ENCODE results near the gene AGAP1.
A peak's percentile ranks its signal among the peaks of the same experiment; 100 is the strongest.
"Not testable (repeated sequence)": the region's sequence is repeated elsewhere in the genome, so short reads cannot be mapped to it uniquely, and the experiment has no call there.

The AGAP1 gene

DNA sequence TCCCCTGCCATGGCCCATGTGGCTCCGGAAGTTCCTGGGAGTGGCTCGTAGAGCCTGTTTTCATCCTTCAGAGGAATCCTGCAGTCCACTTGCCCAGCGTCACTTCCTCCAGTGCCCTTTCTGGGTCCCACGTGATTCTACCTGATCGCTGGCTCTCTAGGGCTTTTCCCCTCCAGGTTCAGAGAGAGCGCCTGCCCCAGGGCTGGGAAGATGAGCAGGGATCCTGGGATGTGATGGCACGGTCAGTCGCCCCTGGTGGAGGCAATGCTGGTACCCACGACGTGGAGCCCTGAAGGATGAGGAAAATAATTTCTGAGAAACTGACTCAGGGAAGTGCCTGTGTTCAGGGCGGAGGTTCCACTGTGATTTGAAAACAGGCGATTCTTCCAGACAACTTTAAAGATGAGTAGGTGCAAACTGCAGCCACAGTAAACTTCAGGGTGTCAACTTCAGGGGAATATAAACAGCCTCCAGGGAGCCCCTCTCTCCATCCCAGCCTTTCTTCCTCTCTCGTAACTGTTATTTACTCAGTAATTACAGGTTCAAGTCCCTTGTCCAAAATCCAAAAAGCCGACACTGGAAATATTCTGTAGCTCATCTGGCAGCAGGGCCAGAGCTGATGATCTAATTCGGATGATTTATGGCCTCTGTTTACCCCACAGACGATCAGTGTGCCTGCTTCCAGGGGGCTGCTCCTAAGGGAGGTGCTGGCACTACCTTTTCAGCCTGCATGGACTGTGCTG is 105.9 kb downstream of the AGAP1 start:
- TF ChIP-seq, protein P1, sequence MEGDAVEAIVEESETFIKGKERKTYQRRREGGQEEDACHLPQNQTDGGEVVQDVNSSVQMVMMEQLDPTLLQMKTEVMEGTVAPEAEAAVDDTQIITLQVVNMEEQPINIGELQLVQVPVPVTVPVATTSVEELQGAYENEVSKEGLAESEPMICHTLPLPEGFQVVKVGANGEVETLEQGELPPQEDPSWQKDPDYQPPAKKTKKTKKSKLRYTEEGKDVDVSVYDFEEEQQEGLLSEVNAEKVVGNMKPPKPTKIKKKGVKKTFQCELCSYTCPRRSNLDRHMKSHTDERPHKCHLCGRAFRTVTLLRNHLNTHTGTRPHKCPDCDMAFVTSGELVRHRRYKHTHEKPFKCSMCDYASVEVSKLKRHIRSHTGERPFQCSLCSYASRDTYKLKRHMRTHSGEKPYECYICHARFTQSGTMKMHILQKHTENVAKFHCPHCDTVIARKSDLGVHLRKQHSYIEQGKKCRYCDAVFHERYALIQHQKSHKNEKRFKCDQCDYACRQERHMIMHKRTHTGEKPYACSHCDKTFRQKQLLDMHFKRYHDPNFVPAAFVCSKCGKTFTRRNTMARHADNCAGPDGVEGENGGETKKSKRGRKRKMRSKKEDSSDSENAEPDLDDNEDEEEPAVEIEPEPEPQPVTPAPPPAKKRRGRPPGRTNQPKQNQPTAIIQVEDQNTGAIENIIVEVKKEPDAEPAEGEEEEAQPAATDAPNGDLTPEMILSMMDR (conservative IDR thresholded peaks at IDR 0.05; ENCODE audit: low read depth, low read length) = no peak
- DNase-seq (ENCODE audit: low read depth) = no peak
- H3K4me3 ChIP-seq (ENCODE audit: low read depth, low read length) = no peak overlapping the region

DNA sequence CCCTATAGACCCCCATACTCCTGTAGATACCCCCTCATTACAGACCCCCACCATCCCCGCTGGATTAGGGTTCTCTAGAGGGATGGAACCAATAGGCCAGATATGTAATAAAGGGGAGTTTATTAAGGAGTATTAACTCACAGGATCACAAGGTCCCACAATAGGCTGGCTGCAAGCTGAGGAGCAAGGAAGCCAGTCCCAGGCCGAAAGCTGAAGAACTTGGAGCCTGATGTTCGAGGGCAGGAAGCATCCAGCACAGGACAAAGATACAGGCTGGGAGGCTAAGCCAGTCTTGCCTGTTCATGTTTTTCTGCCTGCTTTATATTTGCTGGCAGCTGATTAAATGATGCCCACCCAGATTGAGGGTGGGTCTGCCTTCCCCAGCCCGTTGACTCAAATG is 106.6 kb downstream of the AGAP1 start:
- no peak for DNase-seq (ENCODE audit: low read depth)
- TF ChIP-seq, protein P1 (conservative IDR thresholded peaks at IDR 0.05; ENCODE audit: low read depth, low read length) = no peak
- no peak overlapping the region for H3K4me3 ChIP-seq (ENCODE audit: low read depth, low read length)

DNA sequence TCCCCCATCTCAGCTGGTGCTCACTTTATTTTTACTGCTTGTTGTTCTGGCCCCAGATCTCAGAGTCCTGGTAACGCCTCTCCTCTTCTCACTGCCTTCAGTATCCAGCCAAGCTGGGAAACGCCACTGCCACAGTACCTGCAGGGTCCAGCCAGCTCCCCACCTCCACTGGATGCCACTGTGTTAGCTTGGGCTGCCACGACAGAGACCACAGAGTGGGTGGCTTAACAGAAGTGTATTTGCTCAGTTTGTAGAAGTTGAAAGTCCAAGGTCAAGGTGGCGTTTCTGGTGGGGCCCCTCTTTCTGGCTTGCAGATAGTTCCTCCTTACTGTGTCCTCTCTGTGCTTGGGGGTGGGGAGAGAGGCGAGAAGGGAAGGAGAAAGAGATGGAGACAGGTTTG is 107.1 kb downstream of the AGAP1 start:
- TF ChIP-seq, protein P1 (conservative IDR thresholded peaks at IDR 0.05; ENCODE audit: low read depth, low read length) = no peak
- DNase-seq (ENCODE audit: low read depth) = no peak
- no peak overlapping the region for H3K4me3 ChIP-seq (ENCODE audit: low read depth, low read length)

DNA sequence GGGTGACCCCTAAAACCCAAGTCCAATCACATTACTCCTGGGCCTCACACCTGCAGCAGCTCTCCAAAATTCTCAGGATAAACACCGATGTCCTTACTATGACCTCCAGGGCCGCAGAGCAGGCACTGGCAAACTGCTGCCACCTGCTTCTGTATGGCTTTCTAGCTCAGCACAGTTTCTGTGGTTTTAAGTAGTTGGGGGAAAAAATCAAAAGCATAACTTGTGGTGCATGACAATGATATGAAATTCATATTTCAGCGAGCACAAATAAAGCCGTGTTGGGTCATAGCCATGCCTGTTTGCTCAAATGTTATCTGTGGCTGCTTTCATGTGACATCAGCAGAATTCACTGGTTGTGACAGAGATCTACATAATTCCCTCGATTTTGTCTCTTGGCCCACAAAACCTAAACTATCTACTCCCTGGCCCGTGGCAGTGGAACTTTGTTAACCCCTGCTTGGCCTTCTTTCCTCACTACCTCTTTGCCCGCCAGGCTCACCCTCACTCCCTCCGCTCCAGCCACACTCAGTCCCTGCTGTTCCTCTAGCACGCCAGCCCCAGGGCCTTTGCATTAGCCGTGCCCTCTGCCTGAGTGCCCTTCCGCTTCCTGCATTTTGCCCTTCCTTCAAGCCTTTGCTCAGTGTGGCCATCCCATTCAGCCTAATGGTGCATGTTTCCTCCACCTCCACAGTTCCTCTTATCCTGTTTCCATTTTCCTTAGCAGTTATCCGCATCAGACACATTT is 108.3 kb downstream of the AGAP1 start:
- TF ChIP-seq, protein P1 (conservative IDR thresholded peaks at IDR 0.05; ENCODE audit: low read depth, low read length) = no peak
- no peak for DNase-seq (ENCODE audit: low read depth)
- no peak overlapping the region for H3K4me3 ChIP-seq (ENCODE audit: low read depth, low read length)

DNA sequence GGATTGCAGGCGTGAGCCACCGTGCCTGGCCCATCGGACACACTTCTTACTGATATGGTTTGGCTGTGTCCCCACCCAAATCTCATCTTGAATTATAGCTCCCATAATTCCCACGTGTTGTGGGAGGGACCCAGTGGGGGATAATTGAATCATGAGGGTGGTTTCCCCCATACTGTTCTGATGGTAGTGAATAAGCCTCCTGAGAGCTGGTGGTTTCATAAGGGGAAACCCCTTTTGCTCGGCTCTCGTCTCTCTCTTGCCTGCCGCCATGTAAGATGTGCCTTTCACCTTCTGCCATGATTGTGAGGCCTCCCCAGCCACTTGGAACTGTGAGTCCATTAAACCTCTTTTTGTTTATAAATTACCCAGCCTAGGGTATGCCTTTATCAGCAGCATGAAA is 109.1 kb downstream of the AGAP1 start:
- not testable (repeated sequence) for DNase-seq (ENCODE audit: low read depth); H3K4me3 ChIP-seq (ENCODE audit: low read depth, low read length)

DNA sequence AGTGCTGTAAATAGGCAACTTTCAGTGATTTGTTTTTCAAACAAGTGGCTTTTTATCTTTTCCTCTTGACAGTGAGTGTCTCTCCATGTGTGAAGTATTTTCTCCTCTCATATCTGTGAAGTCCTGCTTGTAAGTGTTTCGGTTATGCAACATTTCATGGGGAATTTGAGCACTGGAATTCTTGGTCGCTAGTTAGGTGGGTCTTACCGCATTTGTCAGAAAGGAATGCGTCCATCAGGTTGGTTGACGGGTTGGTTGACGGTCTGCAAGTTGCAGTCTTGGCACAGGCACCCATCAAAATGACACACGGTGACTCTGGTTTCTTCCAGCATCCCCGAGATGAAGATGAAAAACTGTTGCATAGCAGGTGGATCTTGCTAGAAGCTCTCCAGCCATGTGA is 109.8 kb downstream of the AGAP1 start:
- TF ChIP-seq, protein P1 (conservative IDR thresholded peaks at IDR 0.05; ENCODE audit: low read depth, low read length) = no peak
- no peak overlapping the region for H3K4me3 ChIP-seq (ENCODE audit: low read depth, low read length)
- DNase-seq (ENCODE audit: low read depth) = no peak

DNA sequence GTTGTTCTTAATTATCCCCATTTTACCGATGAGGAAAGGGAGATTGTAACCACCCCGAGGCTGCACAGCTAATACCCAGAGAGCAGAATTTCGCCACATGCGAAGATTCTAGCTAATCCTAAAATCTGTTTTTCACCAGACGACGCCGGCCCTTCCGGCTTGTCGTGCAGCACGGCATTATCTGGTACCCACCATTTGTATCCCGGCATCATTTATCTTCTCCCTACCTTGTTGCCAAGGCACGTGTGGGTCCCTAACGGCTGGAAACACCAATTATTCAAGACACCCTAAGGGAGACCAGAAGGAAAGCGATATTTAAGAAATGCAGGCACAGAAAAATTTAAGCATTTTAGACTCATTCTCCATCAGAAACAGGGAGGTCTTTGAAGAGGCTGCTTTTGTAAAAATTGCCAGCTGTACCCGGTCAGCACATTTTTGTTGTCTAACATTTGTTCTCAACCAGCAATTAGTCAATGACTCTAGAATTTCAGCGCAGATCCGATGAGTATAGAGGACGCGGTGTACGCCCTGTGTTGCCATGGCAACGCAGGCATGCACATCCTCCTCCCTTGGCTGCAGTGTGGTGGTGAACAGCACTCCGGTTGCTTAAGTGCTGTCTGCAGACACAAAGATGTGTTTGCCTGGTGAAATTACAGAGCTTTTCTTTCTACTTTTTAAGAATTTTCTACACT is 111.6 kb downstream of the AGAP1 start:
- TF ChIP-seq, protein P1 (conservative IDR thresholded peaks at IDR 0.05; ENCODE audit: low read depth, low read length) = no peak
- no peak overlapping the region for H3K4me3 ChIP-seq (ENCODE audit: low read depth, low read length)
- DNase-seq (ENCODE audit: low read depth) = peak; percentile 99
